ENCODE results near the gene FGF11. TPM values are rescaled to one million over a fixed set of nuclear protein-coding genes. Genes with fewer than 3 reads are reported as not detected.

The FGF11 gene
- total and polyA plus RNA-seq, 2 donors (not counting 1 experiment from before 2014, with no cell fraction given), result 0.33 to 0.87 TPM

DNA sequence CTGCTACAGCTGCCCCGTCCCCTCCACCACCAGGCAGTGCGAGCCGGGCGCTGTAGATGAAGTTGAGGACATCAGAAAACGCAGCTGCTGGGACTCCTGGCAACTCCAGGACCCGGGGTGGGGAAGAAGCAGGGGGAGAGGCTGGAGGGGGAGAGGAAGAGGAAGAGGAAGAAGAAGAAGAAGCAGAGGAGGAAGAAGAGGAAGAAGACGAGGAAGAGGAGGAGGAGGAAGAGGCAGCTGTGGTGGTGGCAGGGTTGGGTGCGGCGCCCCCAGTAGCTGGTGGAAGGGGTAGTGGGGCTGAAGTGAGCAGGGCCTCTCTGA is 27.0 kb downstream of the FGF11 start:
- no peaks in the 10 kb centered on the region for H4K20me1 ChIP-seq (ENCODE audit: control insufficient read depth, extremely low read depth, insufficient read depth, low read length)
- no peak overlapping the region for H3K4me2 ChIP-seq (ENCODE audit: extremely low read depth, insufficient read depth, low read length)
- peak overlapping the region; percentile 68 for H3K27ac ChIP-seq (ENCODE audit: insufficient read depth, low read length)
- peaks cover 14% of the 10 kb centered on the region for H3K4me1 ChIP-seq (ENCODE audit: control insufficient read depth, extremely low read depth, insufficient read depth, low read length)
- no peak overlapping the region for H3K9ac ChIP-seq (ENCODE audit: insufficient read depth, low read length)
- TF ChIP-seq, protein P1, sequence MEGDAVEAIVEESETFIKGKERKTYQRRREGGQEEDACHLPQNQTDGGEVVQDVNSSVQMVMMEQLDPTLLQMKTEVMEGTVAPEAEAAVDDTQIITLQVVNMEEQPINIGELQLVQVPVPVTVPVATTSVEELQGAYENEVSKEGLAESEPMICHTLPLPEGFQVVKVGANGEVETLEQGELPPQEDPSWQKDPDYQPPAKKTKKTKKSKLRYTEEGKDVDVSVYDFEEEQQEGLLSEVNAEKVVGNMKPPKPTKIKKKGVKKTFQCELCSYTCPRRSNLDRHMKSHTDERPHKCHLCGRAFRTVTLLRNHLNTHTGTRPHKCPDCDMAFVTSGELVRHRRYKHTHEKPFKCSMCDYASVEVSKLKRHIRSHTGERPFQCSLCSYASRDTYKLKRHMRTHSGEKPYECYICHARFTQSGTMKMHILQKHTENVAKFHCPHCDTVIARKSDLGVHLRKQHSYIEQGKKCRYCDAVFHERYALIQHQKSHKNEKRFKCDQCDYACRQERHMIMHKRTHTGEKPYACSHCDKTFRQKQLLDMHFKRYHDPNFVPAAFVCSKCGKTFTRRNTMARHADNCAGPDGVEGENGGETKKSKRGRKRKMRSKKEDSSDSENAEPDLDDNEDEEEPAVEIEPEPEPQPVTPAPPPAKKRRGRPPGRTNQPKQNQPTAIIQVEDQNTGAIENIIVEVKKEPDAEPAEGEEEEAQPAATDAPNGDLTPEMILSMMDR (conservative IDR thresholded peaks at IDR 0.05 in 1 of 2, IDR thresholded peaks at IDR 0.05 in 1 of 2; ENCODE audit: low read depth in 1 of 2, low read length in 2 of 2), result no peak
- TF ChIP-seq EZH2 (IDR thresholded peaks at IDR 0.05; ENCODE audit: low read length, missing control alignments), result no peak
- H3K79me2 ChIP-seq (ENCODE audit: control insufficient read depth, insufficient read depth, low read length), result peaks cover 35% of the 10 kb centered on the region
- H3K9me3 ChIP-seq (ENCODE audit: control insufficient read depth, insufficient read depth, low read depth, low read length), result no peaks in the 10 kb centered on the region
- H3K27me3 ChIP-seq (ENCODE audit: control insufficient read depth, insufficient read depth, low read length), result no peaks in the 10 kb centered on the region
- H3K36me3 ChIP-seq (ENCODE audit: control insufficient read depth, insufficient read depth, low read length), result peaks cover 22% of the 10 kb centered on the region
- no peak for DNase-seq (ENCODE audit: low read depth in 2 of 2)
- H2AFZ ChIP-seq (ENCODE audit: low read length), result no peak overlapping the region
- H3K4me3 ChIP-seq (replicated peaks in 1 of 4; ENCODE audit: control extremely low read depth in 1 of 4, insufficient read depth in 1 of 4, low read depth in 3 of 4, low read length in 4 of 4), result no peak overlapping the region

DNA sequence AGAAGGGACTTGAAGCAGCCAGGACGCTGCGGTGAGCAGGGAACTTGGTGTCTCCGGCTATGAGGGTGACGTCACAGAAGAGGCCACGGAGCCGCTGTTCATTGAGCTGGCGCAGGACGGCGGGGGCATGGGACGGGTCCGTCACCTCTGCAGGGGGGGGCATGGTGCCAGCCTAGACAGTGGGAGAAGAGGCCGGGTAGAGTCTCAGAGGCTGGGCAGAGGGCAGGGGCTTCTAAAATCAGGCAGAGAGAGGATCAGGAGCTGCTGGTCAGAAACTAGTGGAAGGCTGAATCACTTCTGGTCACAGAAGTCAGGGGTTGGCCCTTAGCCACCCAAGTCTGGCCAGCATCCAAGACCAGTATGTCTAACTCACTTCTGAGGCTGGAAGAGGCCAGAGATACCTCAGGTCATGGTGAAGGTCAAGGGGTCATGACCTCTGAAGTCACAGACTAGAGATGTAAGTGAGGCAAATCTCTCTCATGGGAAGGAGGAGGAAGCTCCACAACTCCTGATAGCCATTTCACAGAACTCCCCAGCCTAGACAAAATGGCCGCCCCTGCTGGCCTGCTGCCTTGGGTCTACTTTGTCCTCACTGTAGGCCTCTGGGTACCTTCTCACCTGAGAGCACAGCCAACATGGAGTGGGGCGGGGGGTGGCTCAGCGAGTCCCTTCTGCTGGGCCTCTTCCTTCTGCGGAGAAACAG is 27.5 kb downstream of the FGF11 start:
- Histone ChIP-seq H3K79me2 (ENCODE audit: control insufficient read depth, insufficient read depth, low read length) (peaks cover 40% of the 10 kb centered on the region), H3K4me2 (ENCODE audit: extremely low read depth, insufficient read depth, low read length) (peak overlapping the region; percentile 25), H4K20me1 (ENCODE audit: control insufficient read depth, extremely low read depth, insufficient read depth, low read length) (no peaks in the 10 kb centered on the region), H3K4me1 (ENCODE audit: control insufficient read depth, extremely low read depth, insufficient read depth, low read length) (peaks cover 14% of the 10 kb centered on the region), H3K27ac (ENCODE audit: insufficient read depth, low read length) (peak overlapping the region; percentile 68), H3K4me3 (replicated peaks in 1 of 4; ENCODE audit: control extremely low read depth in 1 of 4, insufficient read depth in 1 of 4, low read depth in 3 of 4, low read length in 4 of 4) (no peak overlapping the region), H3K36me3 (ENCODE audit: control insufficient read depth, insufficient read depth, low read length) (peaks cover 22% of the 10 kb centered on the region), H3K9me3 (ENCODE audit: control insufficient read depth, insufficient read depth, low read depth, low read length) (no peaks in the 10 kb centered on the region), H2AFZ (ENCODE audit: low read length) (no peak overlapping the region), H3K27me3 (ENCODE audit: control insufficient read depth, insufficient read depth, low read length) (no peaks in the 10 kb centered on the region), H3K9ac (ENCODE audit: insufficient read depth, low read length) (peak overlapping the region; percentile 16)
- peak; percentile 56 to 71 for DNase-seq (ENCODE audit: low read depth in 2 of 2)
- TF ChIP-seq, protein P1 (conservative IDR thresholded peaks at IDR 0.05 in 1 of 2, IDR thresholded peaks at IDR 0.05 in 1 of 2; ENCODE audit: low read depth in 1 of 2, low read length in 2 of 2), result no peak
- TF ChIP-seq EZH2 (IDR thresholded peaks at IDR 0.05; ENCODE audit: low read length, missing control alignments), result no peak

DNA sequence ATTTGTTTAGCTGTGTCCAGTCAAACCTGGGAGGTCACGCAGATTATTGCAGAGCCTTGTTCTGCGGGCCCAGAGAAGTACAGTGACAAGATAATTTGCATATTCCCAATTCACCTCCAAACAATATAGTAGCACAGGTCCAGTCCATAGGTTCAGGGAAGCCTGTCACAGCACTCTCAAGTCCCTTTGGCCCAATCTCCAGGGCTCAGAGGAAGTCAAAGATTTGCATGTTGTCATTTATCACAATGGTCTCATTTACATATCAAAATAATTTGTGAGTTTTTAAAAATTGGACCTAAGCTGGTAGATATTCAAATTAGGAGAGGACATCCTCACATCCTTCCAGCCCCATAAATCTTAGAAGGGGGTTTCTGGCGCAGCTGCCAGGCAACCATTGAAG is 28.2 kb downstream of the FGF11 start:
- H3K4me1 ChIP-seq (ENCODE audit: control insufficient read depth, extremely low read depth, insufficient read depth, low read length), result peaks cover 14% of the 10 kb centered on the region
- H3K27me3 ChIP-seq (ENCODE audit: control insufficient read depth, insufficient read depth, low read length), result no peaks in the 10 kb centered on the region
- no peak for DNase-seq (ENCODE audit: low read depth in 2 of 2)
- H3K79me2 ChIP-seq (ENCODE audit: control insufficient read depth, insufficient read depth, low read length), result peaks cover 45% of the 10 kb centered on the region
- peak overlapping the region; percentile 68 for H3K27ac ChIP-seq (ENCODE audit: insufficient read depth, low read length)
- H4K20me1 ChIP-seq (ENCODE audit: control insufficient read depth, extremely low read depth, insufficient read depth, low read length), result no peaks in the 10 kb centered on the region
- H3K9me3 ChIP-seq (ENCODE audit: control insufficient read depth, insufficient read depth, low read depth, low read length), result no peaks in the 10 kb centered on the region
- no peak overlapping the region for H2AFZ ChIP-seq (ENCODE audit: low read length)
- no peak for TF ChIP-seq EZH2 (IDR thresholded peaks at IDR 0.05; ENCODE audit: low read length, missing control alignments)
- TF ChIP-seq, protein P1 (conservative IDR thresholded peaks at IDR 0.05 in 1 of 2, IDR thresholded peaks at IDR 0.05 in 1 of 2; ENCODE audit: low read depth in 1 of 2, low read length in 2 of 2), result no peak
- H3K36me3 ChIP-seq (ENCODE audit: control insufficient read depth, insufficient read depth, low read length), result peaks cover 18% of the 10 kb centered on the region
- H3K4me2 ChIP-seq (ENCODE audit: extremely low read depth, insufficient read depth, low read length), result no peak overlapping the region
- no peak overlapping the region for H3K9ac ChIP-seq (ENCODE audit: insufficient read depth, low read length)
- no peak overlapping the region for H3K4me3 ChIP-seq (replicated peaks in 1 of 4; ENCODE audit: control extremely low read depth in 1 of 4, insufficient read depth in 1 of 4, low read depth in 3 of 4, low read length in 4 of 4)
